HPDE6-E6E7 (cell line): ENCODE data around the gene NR1I3.
"Not testable (repeated sequence)": the region's sequence is repeated elsewhere in the genome, so short reads cannot be mapped to it uniquely, and the experiment has no call there.

Source experiments
- DNase-seq: peaks from one replicate; pipeline ENCODE4 v3.0.0; 2011; ENCODE audit warnings: missing footprints; ENCODE audit errors: extremely low spot score

Gene NR1I3

GRCh38 chr1:161238039-161238473 is at the start of gene NR1I3:
NR1I3 (minus strand) TSS chr1:161238203; CDS start chr1:161236565, 1,638 bp downstream.
- DNase-seq, result no peak

- DNase-seq, result no peak
Measured at GRCh38 chr1:161287482-161288054, 49.6 kb upstream of the NR1I3 start.

GRCh38 chr1:161285521-161285920 is 47.5 kb upstream of the NR1I3 start:
- no peak for DNase-seq

- DNase-seq, result no peak
Measured at GRCh38 chr1:161285113-161285512, 47.1 kb upstream of the NR1I3 start.

- DNase-seq, result no peak
Measured at GRCh38 chr1:161282991-161283390, 45.0 kb upstream of the NR1I3 start.

GRCh38 chr1:161274874-161275273 is 36.9 kb upstream of the NR1I3 start:
- no peak for DNase-seq

GRCh38 chr1:161273402-161273801 is 35.4 kb upstream of the NR1I3 start:
- no peak for DNase-seq

- DNase-seq, result no peak
Measured at GRCh38 chr1:161267321-161267720, 29.3 kb upstream of the NR1I3 start.

GRCh38 chr1:161266836-161267235 is 28.8 kb upstream of the NR1I3 start:
- DNase-seq, result no peak

GRCh38 chr1:161266202-161266601 is 28.2 kb upstream of the NR1I3 start:
- no peak for DNase-seq

GRCh38 chr1:161265305-161265704 is 27.3 kb upstream of the NR1I3 start:
- DNase-seq, result no peak

- DNase-seq, result no peak
Measured at GRCh38 chr1:161261261-161262235, 23.5 kb upstream of the NR1I3 start.

- DNase-seq, result no peak
Measured at GRCh38 chr1:161260376-161261260, 22.6 kb upstream of the NR1I3 start.

- DNase-seq, result no peak
Measured at GRCh38 chr1:161259765-161260164, 21.8 kb upstream of the NR1I3 start.

GRCh38 chr1:161259345-161259702 is 21.3 kb upstream of the NR1I3 start:
- DNase-seq, result no peak

GRCh38 chr1:161258439-161259344 is 20.7 kb upstream of the NR1I3 start, which contains the start of gene PCP4L1:
PCP4L1 (plus strand) TSS chr1:161258745; CDS start chr1:161258975, 230 bp downstream.
- DNase-seq, result peak; percentile 60

GRCh38 chr1:161257109-161257508 is 19.1 kb upstream of the NR1I3 start:
- not testable (repeated sequence) for DNase-seq

- not testable (repeated sequence) for DNase-seq
Measured at GRCh38 chr1:161255955-161256520, 18.0 kb upstream of the NR1I3 start.

- DNase-seq, result not testable (repeated sequence)
Measured at GRCh38 chr1:161255302-161255701, 17.3 kb upstream of the NR1I3 start.

- DNase-seq, result no peak
Measured at GRCh38 chr1:161251579-161251978, 13.6 kb upstream of the NR1I3 start.
